Activated CD8-positive, alpha-beta T cell treated with anti-CD3 and anti-CD28 coated beads for 36 hours (primary cell): ENCODE results near the gene FBRS. TPM values are rescaled to one million over a fixed set of nuclear protein-coding genes. Genes with fewer than 3 reads are reported as not detected.

Experiments
- ATAC-seq: fragments of 200-7000 bp; cut with Tn5 transposase; one replicate; pipeline ENCODE4 v1.10.0; 2021; ENCODE audit warnings: mild to moderate bottlenecking, moderate library complexity
- CTCF ChIA-PET: fragments of 350-600 bp; sonication (Branson Sonifier 250); formaldehyde crosslinking; loops from one replicate; lab custom pipeline; 2021; ENCODE audit warnings: antibody characterized with exemption; lab: Charles Lee
- POLR2A ChIA-PET: fragments of 350-600 bp; sonication (Branson Sonifier 250); formaldehyde crosslinking; loops from one replicate; lab custom pipeline; 2021; ENCODE audit warnings: antibody characterized with exemption; lab: Charles Lee
- DNase-seq: peaks from one replicate; pipeline ENCODE4 v3.0.0-alpha.2; 2020
- H3K27ac Mint-ChIP-seq: one replicate; pipeline ENCODE4 v1.8.0; 2021; ENCODE audit warnings: mild to moderate bottlenecking, mixed read lengths
- H3K27me3 Mint-ChIP-seq: one replicate; pipeline ENCODE4 v1.8.0; 2021; ENCODE audit warnings: mixed read lengths
- H3K36me3 Mint-ChIP-seq: one replicate; pipeline ENCODE4 v1.8.0; 2021; ENCODE audit warnings: low read depth, mixed read lengths
- H3K4me1 Mint-ChIP-seq: one replicate; pipeline ENCODE4 v1.8.0; 2021; ENCODE audit warnings: low read depth, mixed read lengths
- H3K4me3 Mint-ChIP-seq: one replicate; pipeline ENCODE4 v1.8.0; 2021; ENCODE audit warnings: mild to moderate bottlenecking, moderate library complexity, mixed read lengths
- H3K9me3 Mint-ChIP-seq: one replicate; pipeline ENCODE4 v1.8.0; 2021; ENCODE audit warnings: mixed read lengths
- CTCF ChIP-seq: fragments of 200-600 bp; IDR thresholded peaks from one replicate; pipeline ENCODE4 v1.8.0; 2022; ENCODE audit warnings: antibody characterized with exemption, mild to moderate bottlenecking
- intact Hi-C: fragments of 100-400 bp; cut with micrococcal nuclease; formaldehyde crosslinking; loops from one replicate; pipeline ENCODE4 v1.10.0; 2022
- total RNA-seq, 2 experiments: library from RNA; stranded (reverse); gene quantifications; one replicate each; pipeline ENCODE4 v1.2.3, GENCODE V29; 2021

The FBRS gene
- total RNA-seq, 2 experiments from 2014 or later: 80.3 to 85.8 TPM

GRCh38 chr16:30656974-30657865 is 1.0 kb upstream of the FBRS start:
- Mint-ChIP-seq H3K9me3 (no peaks in the 10 kb centered on the region), H3K36me3 (peaks cover 54% of the 10 kb centered on the region), H3K4me1 (peaks cover 41% of the 10 kb centered on the region), H3K4me3 (peak overlapping the region; percentile 76), H3K27me3 (no peaks in the 10 kb centered on the region), H3K27ac (peak overlapping the region; percentile 92)
- ATAC-seq (no peak), DNase-seq (no peak)
- ChIA-PET POLR2A (interaction anchor here (0.6 to 1.1 kb wide), 4 partner anchors 8 to 122 kb away, joined by 3 to 4 read pairs (median 3); no protein-coding TSS in a partner anchor), CTCF (interaction anchor here (0.6 to 3.7 kb wide), 4 partner anchors 15 to 479 kb away, joined by 3 to 13 read pairs (median 6); no protein-coding TSS in a partner anchor)
- no peak for TF ChIP-seq CTCF
- intact Hi-C loops: loop anchor here (10.0 kb wide), 1 partner anchor 238 kb away; the partner anchor contains the start of genes BCL7C and CTF1

- DNase-seq (peak; percentile 98), ATAC-seq (peak; percentile 69)
- intact Hi-C loops: loop anchor here (10.0 kb wide), 1 partner anchor 236 kb away; the partner anchor contains the start of genes BCL7C and CTF1
- TF ChIP-seq CTCF: no peak
- Mint-ChIP-seq H3K36me3 (peaks cover 60% of the 10 kb centered on the region), H3K4me1 (peaks cover 48% of the 10 kb centered on the region), H3K27ac (peak overlapping the region; percentile 100), H3K4me3 (peak overlapping the region; percentile 97), H3K9me3 (no peaks in the 10 kb centered on the region), H3K27me3 (no peaks in the 10 kb centered on the region)
- CTCF ChIA-PET: interaction anchor here (1.2 to 4.6 kb wide), 9 partner anchors 9 to 229 kb away, joined by 3 to 67 read pairs (median 5); partner anchors contain the start of genes DCTPP1 and PRR14
- POLR2A ChIA-PET: interaction anchor here (0.6 to 4.1 kb wide), 16 partner anchors 9 to 300 kb away, joined by 3 to 36 read pairs (median 4); partner anchors contain the start of genes PHKG2, PRR14 and SRCAP
These were observed 688 bp downstream of the FBRS start for GRCh38 chr16:30658731-30659506.

GRCh38 chr16:30659507-30660423 is 1.5 kb downstream of the FBRS start:
- Mint-ChIP-seq H3K9me3 (no peaks in the 10 kb centered on the region), H3K4me1 (peaks cover 50% of the 10 kb centered on the region), H3K27me3 (no peaks in the 10 kb centered on the region), H3K4me3 (peak overlapping the region; percentile 91), H3K27ac (peak overlapping the region; percentile 98), H3K36me3 (peaks cover 61% of the 10 kb centered on the region)
- POLR2A ChIA-PET: interaction anchor here (0.6 to 4.1 kb wide), 20 partner anchors 9 to 698 kb away, joined by 3 to 36 read pairs (median 4); partner anchors contain the start of genes PHKG2, PRR14, SRCAP and TMEM219
- intact Hi-C loops: loop anchor here (1.0 to 10.0 kb wide), 2 partner anchors 35 to 235 kb away; partner anchors contain the start of genes BCL7C and CTF1
- no peak for TF ChIP-seq CTCF
- DNase-seq: peak; percentile 58
- CTCF ChIA-PET: interaction anchor here (0.7 to 4.6 kb wide), 10 partner anchors 9 to 186 kb away, joined by 3 to 67 read pairs (median 5); partner anchors contain the start of gene PRR14
- no peak for ATAC-seq
